Urinary bladder (tissue), 4 donors: ENCODE results near the gene CTNNBIP1. TPM values are rescaled to one million over a fixed set of nuclear protein-coding genes. Genes with fewer than 3 reads are reported as not detected.

Experiments
- DNase-seq: peaks from one replicate; pipeline ENCODE4 v3.0.0-alpha.2; 2015; ENCODE audit errors: extremely low spot score
- H3K27ac ChIP-seq: one replicate; pipeline ENCODE4 v1.5.1; 2013; ENCODE audit warnings: low read depth, mild to moderate bottlenecking, moderate library complexity
- H3K36me3 ChIP-seq: one replicate; pipeline ENCODE4 v1.6.1; 2013; ENCODE audit warnings: mild to moderate bottlenecking, moderate library complexity; ENCODE audit not compliant: insufficient read depth
- H3K4me1 ChIP-seq: one replicate; pipeline ENCODE4 v1.6.1; 2013; ENCODE audit warnings: mild to moderate bottlenecking, moderate library complexity; ENCODE audit not compliant: insufficient read depth
- H3K4me3 ChIP-seq: one replicate; pipeline ENCODE4 v1.5.1; 2013; ENCODE audit warnings: low read depth, low read length
- WGBS: extraction: QIAGEN DNeasy Blood & Tissue Kit; methylation state at CpG from one replicate; pipeline ENCODE4 v1.1.7; 2013; 5-methylcytosine and 5-hydroxymethylcytosine counted together
- polyA plus RNA-seq: library from polyadenylated mRNA; stranded (reverse); fragments of 200-250 nt; gene quantifications from one replicate; pipeline ENCODE4 v1.2.3, GENCODE V29; 2013
- total RNA-seq: library from RNA; depleted of rRNA; stranded (reverse); fragments of >200 nt; gene quantifications from one replicate; pipeline ENCODE4 v1.2.3, GENCODE V29; 2014
- donor health status: healthy with polysubstance abuse.
- donor health status: healthy.

Gene CTNNBIP1
- total and polyA plus RNA-seq, 2 donors: 18.2 to 18.5 TPM

DNA sequence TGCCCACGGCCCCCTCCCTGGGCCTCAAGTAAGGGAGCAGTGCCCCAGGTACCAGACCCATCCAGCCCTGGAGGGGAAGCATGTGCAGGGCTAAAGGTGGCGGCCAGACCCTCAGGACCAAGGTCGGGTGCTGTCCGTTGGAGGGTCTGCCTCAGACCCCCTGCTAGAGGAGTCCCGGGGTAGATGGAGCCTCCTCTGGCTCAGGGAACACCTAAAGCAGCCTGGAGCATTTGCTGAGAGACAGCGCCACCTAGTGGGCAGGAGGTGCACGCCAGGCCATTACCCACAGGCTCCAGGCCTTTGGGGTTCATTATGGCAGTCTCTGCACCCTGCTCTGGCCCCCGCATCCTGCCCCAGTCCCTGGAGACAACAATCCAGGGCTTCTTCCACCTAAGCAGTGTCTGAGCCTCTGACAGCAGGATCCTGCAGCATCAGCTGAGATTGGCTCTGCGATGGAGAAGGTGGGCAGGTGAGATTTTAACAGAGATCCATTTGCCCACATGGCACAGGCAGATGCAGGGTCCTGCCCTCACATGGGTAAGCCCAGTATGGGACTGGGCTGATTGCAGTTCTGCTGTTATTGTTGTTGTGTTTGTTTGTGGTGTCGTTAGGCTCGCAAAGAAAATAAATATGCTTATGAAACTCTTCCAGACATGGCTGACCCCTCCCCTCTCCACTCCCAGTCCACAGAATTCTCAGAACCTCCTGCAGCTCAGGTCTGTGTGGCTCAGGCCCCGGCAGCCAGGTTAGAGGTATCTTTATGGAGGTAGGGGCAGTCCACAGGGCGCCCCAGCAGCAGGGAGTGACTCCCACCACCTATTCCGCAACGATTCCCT is 42.4 kb downstream of the CTNNBIP1 start:
- 52% methylated on average over 15 of the region's 15 CpGs for WGBS
- Histone ChIP-seq H3K4me3 (no peak overlapping the region), H3K27ac (no peak overlapping the region), H3K4me1 (no peaks in the 10 kb centered on the region), H3K36me3 (no peaks in the 10 kb centered on the region)
- DNase-seq: no peak

DNA sequence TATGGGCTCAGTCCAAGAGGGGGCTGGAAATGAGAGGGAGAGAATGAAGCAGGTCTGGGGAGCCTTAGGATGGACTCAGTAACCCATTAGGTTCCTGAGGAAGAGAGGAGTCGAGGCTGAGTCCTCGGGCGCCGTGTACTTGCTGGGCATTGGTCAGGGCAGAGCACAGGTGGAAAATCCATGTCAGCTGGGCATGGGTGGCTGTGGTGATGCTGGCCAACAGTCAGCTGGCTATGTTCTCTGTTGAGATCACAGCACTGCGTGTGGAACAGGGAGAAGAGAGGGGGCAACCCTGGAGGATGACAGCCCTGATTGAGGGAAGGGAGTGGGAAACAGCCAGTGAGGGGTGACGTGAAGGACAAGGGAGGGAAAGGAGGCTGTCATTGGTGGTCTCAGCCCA is 43.2 kb downstream of the CTNNBIP1 start:
- no peaks in the 10 kb centered on the region for H3K4me1 ChIP-seq
- H3K4me3 ChIP-seq: no peak overlapping the region
- no peaks in the 10 kb centered on the region for H3K36me3 ChIP-seq
- 87% methylated on average over 6 of the region's 6 CpGs for WGBS
- H3K27ac ChIP-seq: no peak overlapping the region
- no peak for DNase-seq

DNA sequence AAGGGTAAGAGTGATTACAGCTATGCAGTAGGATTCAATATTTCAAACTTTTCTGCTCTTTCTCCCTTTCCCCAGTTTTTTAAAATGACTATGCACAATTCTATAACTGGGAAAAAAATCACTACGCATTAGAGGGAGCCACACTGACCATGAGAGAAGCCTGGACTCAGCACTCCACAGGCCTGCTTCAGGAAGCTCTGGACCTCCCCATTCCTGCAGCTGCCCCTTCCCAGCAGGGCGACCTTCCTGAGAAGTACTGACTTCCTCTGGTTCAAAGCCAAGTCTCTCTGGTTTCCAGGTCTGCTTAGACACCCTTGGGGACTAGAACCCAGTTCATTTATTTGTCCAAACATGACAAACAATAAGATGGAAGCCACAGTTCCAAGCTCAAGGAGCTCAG is 44.3 kb downstream of the CTNNBIP1 start:
- no peaks in the 10 kb centered on the region for H3K36me3 ChIP-seq
- WGBS: 81% methylated on average over 2 of the region's 2 CpGs

DNA sequence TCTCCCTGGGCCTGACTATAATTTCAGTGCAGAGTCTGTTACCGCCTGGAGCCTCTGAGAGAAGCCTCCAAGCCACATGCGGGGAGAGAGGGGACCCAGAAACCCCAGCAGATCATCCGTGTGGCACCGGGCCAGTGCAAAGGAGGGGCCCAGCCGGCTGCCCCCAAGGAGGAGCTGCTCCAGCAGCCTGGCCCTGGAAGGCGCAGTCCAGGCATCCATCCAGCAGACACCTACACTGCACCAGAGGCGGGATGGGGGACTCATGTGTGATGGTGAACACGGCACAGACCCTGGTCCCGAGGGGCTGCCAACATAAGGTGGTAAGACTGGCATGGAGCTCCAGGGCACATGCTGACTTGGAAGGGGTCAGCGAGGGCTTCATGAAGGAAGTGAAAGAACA is 46.7 kb downstream of the CTNNBIP1 start:
- H3K4me3 ChIP-seq: no peak overlapping the region
- no peak for DNase-seq
- no peaks in the 10 kb centered on the region for H3K4me1 ChIP-seq
- WGBS: 81% methylated on average over 10 of the region's 10 CpGs
- no peak overlapping the region for H3K27ac ChIP-seq
- H3K36me3 ChIP-seq: no peaks in the 10 kb centered on the region

More for the DNA sequence above, 44.3 kb downstream of the CTNNBIP1 start:
- no peaks in the 10 kb centered on the region for H3K4me1 ChIP-seq
- no peak overlapping the region for H3K4me3 ChIP-seq
- no peak overlapping the region for H3K27ac ChIP-seq
- no peak for DNase-seq

DNA sequence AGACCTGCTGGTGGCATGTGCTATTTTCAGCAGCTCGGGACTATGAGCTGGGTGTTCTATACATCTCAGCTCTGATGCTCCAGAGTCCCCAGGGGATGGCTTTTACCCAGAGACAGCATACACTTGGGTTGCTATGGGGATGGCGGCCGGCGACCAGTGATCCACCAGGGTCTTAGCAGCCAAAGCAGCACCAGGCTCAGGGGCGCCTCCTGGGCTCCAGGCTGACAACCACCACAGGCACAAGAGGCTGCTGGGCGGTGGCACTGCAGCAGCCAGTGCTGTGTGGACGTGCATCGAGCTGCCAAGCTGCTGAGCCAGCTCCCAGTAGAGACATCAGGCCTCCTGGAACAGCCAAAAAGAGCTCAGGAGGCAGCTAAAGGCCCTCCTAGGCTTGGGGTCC is 48.7 kb downstream of the CTNNBIP1 start:
- no peak for DNase-seq
- no peaks in the 10 kb centered on the region for H3K36me3 ChIP-seq
- no peak overlapping the region for H3K27ac ChIP-seq
- no peaks in the 10 kb centered on the region for H3K4me1 ChIP-seq
- no peak overlapping the region for H3K4me3 ChIP-seq
- WGBS: 75% methylated on average over 8 of the region's 8 CpGs

DNA sequence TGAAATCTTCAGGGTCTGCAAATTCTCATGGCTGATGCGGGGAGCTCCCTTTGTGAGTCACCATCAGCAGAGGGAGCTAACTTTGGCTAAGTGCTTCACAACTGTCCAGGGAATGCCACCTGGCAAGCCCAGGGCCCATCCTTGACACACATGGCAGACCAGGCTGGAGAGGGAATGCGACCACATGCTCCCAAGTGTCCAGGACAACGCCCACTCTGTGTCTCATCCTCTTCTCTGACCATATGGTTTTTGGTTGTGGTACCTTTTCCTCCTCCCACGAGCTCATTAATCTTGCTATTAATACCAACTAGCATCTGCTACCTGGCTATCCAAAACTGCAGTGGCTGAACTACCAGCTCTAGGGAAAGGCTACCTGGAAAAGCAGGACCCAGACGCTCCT is 49.2 kb downstream of the CTNNBIP1 start:
- DNase-seq: no peak
- Histone ChIP-seq H3K27ac (no peak overlapping the region), H3K4me3 (no peak overlapping the region), H3K36me3 (no peaks in the 10 kb centered on the region), H3K4me1 (no peaks in the 10 kb centered on the region)
- 95% methylated on average over 5 of the region's 5 CpGs for WGBS

DNA sequence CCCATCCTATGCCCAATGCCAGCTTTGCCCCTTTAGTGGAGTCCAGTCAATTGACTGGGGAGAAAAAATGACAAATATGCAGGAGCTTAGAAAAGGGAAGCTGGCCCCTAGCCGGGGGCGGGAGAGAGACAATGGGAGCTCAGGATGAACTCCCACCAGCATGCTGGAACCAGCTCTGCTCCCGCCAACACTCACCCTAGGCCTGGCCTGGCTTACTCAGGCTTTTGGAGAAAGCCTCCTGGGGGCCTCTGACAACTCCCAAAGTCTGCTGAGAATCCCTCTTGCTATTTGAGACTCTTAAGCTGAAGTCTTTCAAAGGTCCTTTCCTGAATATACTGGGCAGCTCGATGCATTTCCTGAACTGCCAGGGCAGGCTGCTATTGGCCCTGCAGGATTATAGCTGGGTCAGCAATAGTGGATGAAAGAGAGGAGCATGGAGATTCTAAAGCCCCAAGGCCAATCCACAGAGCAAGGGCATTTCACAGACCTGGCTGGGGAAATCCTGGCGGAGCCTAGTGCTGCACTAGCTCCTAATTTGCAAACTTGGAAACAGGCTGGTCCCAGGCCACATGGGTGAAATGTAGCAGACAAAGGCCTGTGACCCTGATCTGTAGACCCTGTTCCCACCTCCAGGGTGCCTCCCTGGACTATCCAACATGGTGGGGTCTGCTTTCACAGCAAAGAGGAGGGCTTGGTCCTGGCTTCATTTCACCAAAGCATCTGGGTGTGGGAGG is 50.6 kb downstream of the CTNNBIP1 start:
- no peak for DNase-seq
- H3K27ac ChIP-seq: no peak overlapping the region
- no peaks in the 10 kb centered on the region for H3K4me1 ChIP-seq
- WGBS: 66% methylated on average over 5 of the region's 5 CpGs
- no peaks in the 10 kb centered on the region for H3K36me3 ChIP-seq
- H3K4me3 ChIP-seq: no peak overlapping the region

DNA sequence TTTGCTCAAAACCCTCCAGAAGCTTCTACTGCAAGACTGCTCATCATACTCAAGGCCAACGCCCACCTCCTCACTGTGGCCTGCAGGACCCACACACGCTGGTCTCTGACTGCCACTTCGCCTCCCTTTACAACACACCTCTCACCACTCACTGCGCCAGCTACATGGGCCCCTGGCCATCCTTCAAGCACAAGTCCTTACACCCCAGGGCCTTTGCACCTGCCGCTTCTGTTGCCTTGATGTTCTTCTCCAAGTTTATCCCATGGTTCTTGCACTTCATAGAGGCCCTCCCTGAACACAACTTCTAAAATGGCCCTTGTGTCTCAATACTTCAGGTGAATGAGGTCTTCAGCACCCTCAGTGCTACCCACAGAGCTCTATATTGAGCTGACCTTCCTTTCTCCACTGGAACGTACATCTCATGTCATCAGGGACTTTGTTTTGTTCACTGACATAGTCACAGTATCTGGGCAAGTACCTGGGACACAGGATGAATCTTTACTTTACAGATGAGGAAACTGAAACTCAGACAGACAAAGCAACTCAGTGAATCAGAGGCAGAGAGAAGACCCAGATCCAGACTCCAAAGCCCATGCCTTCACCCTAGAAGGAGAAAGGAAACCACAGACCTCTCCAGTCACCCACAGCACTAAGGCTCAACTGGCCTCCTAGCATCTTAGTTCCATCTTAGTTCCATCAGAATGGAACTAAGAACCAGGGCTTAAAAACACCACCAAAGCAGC is 51.6 kb downstream of the CTNNBIP1 start:
- H3K27ac ChIP-seq: no peak overlapping the region
- H3K4me1 ChIP-seq: no peaks in the 10 kb centered on the region
- DNase-seq: no peak
- WGBS: 97% methylated on average over 6 of the region's 6 CpGs
- no peak overlapping the region for H3K4me3 ChIP-seq
- no peaks in the 10 kb centered on the region for H3K36me3 ChIP-seq

DNA sequence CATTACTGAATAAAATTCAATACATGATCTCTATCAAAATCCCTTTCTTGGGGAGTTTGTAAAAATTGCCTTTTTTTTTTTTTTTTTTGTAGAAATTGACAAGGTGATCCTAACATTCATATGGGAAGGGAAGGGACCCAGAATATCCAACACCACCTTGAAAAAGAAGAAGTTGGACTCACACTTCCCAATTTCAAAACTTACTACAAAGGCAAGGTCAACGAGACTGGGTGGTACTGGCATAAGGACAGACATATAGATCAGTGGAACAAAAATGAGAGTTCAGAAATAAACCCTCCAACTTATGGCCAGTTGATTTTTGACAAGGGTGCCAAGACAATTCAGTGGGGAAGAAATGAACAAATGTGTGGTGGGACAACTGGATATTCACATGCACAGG is 54.9 kb downstream of the CTNNBIP1 start:
- Histone ChIP-seq H3K4me1 (no peaks in the 10 kb centered on the region), H3K27ac (no peak overlapping the region), H3K4me3 (no peak overlapping the region), H3K36me3 (no peaks in the 10 kb centered on the region)
- no peak for DNase-seq
- WGBS: 82% methylated on average over 1 of the region's 1 CpG

DNA sequence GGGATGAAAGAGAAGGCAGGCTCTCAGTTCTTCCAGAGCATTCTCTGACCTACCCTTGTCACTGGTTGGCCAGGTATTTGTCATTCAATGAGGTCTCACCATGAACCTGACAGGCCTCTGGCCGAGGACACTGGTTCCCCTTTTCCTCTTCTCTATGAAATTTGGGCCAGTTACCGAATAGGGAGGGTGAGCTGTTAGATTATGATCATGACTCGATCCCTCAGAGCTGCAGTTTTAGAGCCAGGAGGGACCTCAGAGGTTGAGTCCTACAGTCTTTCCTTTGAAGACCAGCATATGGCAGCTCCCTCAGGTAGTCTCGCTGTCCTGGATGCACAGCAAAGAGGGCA is 56.8 kb downstream of the CTNNBIP1 start:
- H3K36me3 ChIP-seq: no peaks in the 10 kb centered on the region

DNA sequence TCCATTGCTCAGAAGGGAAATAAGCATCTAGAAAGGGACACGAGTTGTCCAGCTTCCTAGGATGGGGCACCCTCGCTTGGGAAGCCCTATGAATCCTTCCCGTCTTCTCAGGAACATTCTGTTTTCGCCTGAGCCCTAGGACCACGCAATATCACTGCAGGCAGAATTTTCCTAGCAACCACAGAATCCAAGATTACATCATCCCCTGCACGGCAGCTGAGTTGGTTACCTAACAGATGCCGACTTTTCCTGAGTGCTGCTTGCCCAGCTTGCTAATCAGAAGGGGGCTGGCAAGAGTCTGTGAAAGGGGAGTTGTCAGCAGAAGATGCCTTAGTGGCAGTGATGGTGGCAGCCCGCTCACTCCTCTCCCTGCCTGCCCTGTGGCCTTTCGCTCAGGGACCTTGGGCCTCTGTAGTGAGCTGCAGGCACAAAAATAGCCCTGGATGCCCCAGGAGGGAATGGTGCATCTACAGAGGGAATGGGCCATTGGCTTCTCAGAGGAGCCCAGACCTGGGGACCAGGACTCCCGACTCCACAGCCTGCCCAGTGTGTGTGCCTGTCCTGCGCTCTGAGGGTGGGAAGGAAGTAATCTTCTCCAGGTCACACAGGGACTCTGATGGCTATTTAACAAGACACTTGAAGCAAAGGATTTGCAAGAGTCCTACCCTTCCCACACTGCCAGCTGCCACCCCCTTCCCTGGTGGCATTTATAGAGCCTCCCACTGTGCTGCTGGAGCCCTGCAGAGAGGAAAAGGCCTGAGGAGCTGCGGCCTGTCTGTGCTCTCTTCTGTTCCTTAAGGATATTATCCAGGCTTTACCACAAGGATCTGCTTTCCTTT is 57.4 kb downstream of the CTNNBIP1 start:
- H3K27ac ChIP-seq: no peak overlapping the region
- no peaks in the 10 kb centered on the region for H3K36me3 ChIP-seq
- no peak for DNase-seq
- H3K4me1 ChIP-seq: no peaks in the 10 kb centered on the region
- WGBS: 83% methylated on average over 12 of the region's 12 CpGs
- no peak overlapping the region for H3K4me3 ChIP-seq

More for the DNA sequence above, 56.8 kb downstream of the CTNNBIP1 start:
- 92% methylated on average over 4 of the region's 4 CpGs for WGBS
- no peak for DNase-seq
- Histone ChIP-seq H3K4me3 (no peak overlapping the region), H3K27ac (no peak overlapping the region), H3K4me1 (no peaks in the 10 kb centered on the region)

DNA sequence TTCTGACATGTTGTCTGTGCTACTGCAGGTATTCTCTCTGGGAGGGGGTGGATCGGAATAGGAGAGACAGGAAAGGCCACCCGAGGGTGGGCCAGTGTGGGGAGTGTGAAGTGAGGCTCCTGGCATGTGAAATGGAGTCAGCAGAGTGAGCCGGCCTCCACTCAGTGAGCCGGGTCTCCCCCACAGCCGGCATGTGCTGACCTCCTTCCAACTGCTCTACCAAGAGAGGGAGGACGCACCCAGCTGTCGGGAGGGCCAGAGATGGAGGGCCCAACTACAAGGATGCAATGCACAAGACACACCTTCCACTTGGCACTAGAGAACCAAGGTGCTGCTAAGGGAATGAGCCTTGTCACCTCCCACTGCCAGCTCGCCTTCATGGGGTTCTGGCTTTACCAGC is 58.1 kb downstream of the CTNNBIP1 start:
- 93% methylated on average over 8 of the region's 8 CpGs for WGBS
- Histone ChIP-seq H3K4me3 (no peak overlapping the region), H3K27ac (no peak overlapping the region), H3K36me3 (no peaks in the 10 kb centered on the region), H3K4me1 (no peaks in the 10 kb centered on the region)
- DNase-seq: no peak
